CD4-positive, alpha-beta T cell treated with Interleukin-2 at 100 ng/mL for 4 hours (primary cell): ENCODE results near the gene RGS3.

ENCODE experiments used
- DNase-seq: peaks from one replicate; pipeline ENCODE4 v3.0.0-alpha.2; 2020; ENCODE audit warnings: low spot score

RGS3 gene

GRCh38 chr9:113511856-113512761 lies 48.6 kb downstream of the RGS3 start:
- peak; percentile 74 for DNase-seq

- DNase-seq = no peak
Measured at GRCh38 chr9:113513111-113513510, 49.6 kb downstream of the RGS3 start.

- no peak for DNase-seq
Measured at GRCh38 chr9:113513536-113513935, 50.0 kb downstream of the RGS3 start.

GRCh38 chr9:113514061-113514460 lies 50.5 kb downstream of the RGS3 start:
- DNase-seq = no peak

GRCh38 chr9:113514748-113515147 lies 51.2 kb downstream of the RGS3 start:
- no peak for DNase-seq

GRCh38 chr9:113515862-113516261 lies 52.3 kb downstream of the RGS3 start:
- DNase-seq = no peak

GRCh38 chr9:113516840-113517577 lies 53.5 kb downstream of the RGS3 start:
- peak; percentile 73 for DNase-seq

GRCh38 chr9:113519426-113520108 lies 56.0 kb downstream of the RGS3 start:
- DNase-seq = peak; percentile 20

- DNase-seq = peak; percentile 71
Measured at GRCh38 chr9:113520109-113520642, 56.6 kb downstream of the RGS3 start.

GRCh38 chr9:113521693-113522255 lies 58.2 kb downstream of the RGS3 start:
- DNase-seq = no peak

GRCh38 chr9:113522419-113522818 lies 58.9 kb downstream of the RGS3 start:
- no peak for DNase-seq

- no peak for DNase-seq
Measured at GRCh38 chr9:113522858-113523257, 59.3 kb downstream of the RGS3 start.

- DNase-seq = peak; percentile 50
Measured at GRCh38 chr9:113523421-113524141, 60.1 kb downstream of the RGS3 start.

- no peak for DNase-seq
Measured at GRCh38 chr9:113524468-113524867, 60.9 kb downstream of the RGS3 start.

- DNase-seq = no peak
Measured at GRCh38 chr9:113525205-113525604, 61.7 kb downstream of the RGS3 start.

- no peak for DNase-seq
Measured at GRCh38 chr9:113525831-113526230, 62.3 kb downstream of the RGS3 start.

- no peak for DNase-seq
Measured at GRCh38 chr9:113526231-113526746, 62.8 kb downstream of the RGS3 start.

GRCh38 chr9:113526841-113527240 lies 63.3 kb downstream of the RGS3 start:
- DNase-seq = no peak

- no peak for DNase-seq
Measured at GRCh38 chr9:113528088-113528487, 64.6 kb downstream of the RGS3 start.

GRCh38 chr9:113528811-113529210 lies 65.3 kb downstream of the RGS3 start:
- no peak for DNase-seq
